B cell (primary cell): ENCODE results near the gene HHAT. TPM values are rescaled to one million over a fixed set of nuclear protein-coding genes. Genes with fewer than 3 reads are reported as not detected.

Experiments
- ATAC-seq: fragments of 200-7000 bp; cut with Tn5 transposase; one replicate; pipeline ENCODE4 v1.10.0; 2021; ENCODE audit warnings: low read depth, mild to moderate bottlenecking, moderate number of reproducible peaks, moderate library complexity
- CTCF ChIA-PET: fragments of 350-600 bp; sonication (Branson Sonifier 250); formaldehyde crosslinking; loops from one replicate; lab custom pipeline; 2021; ENCODE audit warnings: antibody characterized with exemption, inconsistent platforms; lab: Charles Lee
- POLR2A ChIA-PET: fragments of 350-600 bp; sonication (Branson Sonifier 250); formaldehyde crosslinking; loops from one replicate; lab custom pipeline; 2021; ENCODE audit warnings: antibody characterized with exemption; lab: Charles Lee
- DNase-seq: peaks from one replicate; pipeline ENCODE4 v3.0.0; 2013
- H2AFZ ChIP-seq: 2 replicates; pipeline ENCODE4 v1.6.1; 2012; ENCODE audit warnings: mild to moderate bottlenecking, low read depth, low read length; ENCODE audit not compliant: insufficient read depth, poor library complexity, severe bottlenecking
- H3K27ac ChIP-seq, 2 donors: 1 replicate in 1 of 2; 2 replicates in 1 of 2; pipeline ENCODE4 v1.5.1; 2012 to 2013; ENCODE audit warnings: low read length in 2 of 2, mild to moderate bottlenecking in 2 of 2, moderate library complexity in 1 of 2
- H3K27me3 ChIP-seq, 4 experiments: fragments of 200-600 bp in 1 of 4; sonication (generic) in 1 of 4; replicated peaks in 1 of 4; 1 replicate in 2 of 4; 2 replicates in 2 of 4; pipeline versions ENCODE4 v1.6.1 to v1.7.0; 2013 to 2016; ENCODE audit warnings: low read length in 3 of 4, mild to moderate bottlenecking in 2 of 4, mixed read lengths in 1 of 4, moderate library complexity in 1 of 4; ENCODE audit not compliant: insufficient read depth in 4 of 4, control insufficient read depth in 3 of 4; ENCODE audit errors: control extremely low read depth in 1 of 4
- H3K36me3 ChIP-seq, 2 experiments: replicated peaks in 1 of 2; 1 replicate in 1 of 2; 2 replicates in 1 of 2; pipeline versions ENCODE4 v1.6.1 to v1.7.1; 2013; ENCODE audit warnings: low read length in 1 of 2; ENCODE audit not compliant: insufficient read depth in 2 of 2, control insufficient read depth in 1 of 2; ENCODE audit errors: control extremely low read depth in 1 of 2, extremely low read depth in 1 of 2
- H3K4me1 ChIP-seq, 2 donors: fragments of 200-600 bp in 1 of 2; sonication (generic) in 1 of 2; 1 replicate in 1 of 2; 2 replicates in 1 of 2; pipeline versions ENCODE4 v1.5.1 to v1.6.1; 2013 to 2017; ENCODE audit warnings: low read length in 2 of 2; ENCODE audit not compliant: control insufficient read depth in 2 of 2, insufficient read depth in 2 of 2
- H3K4me2 ChIP-seq: replicated peaks from 2 replicates; pipeline ENCODE3; 2012; ENCODE audit warnings: mild to moderate bottlenecking, low read depth, low read length; ENCODE audit not compliant: poor library complexity, severe bottlenecking
- H3K4me3 ChIP-seq, 5 experiments: fragments of 200-600 bp in 1 of 5; sonication (generic) in 1 of 5; 1 replicate in 3 of 5; 2 replicates in 2 of 5; pipeline versions ENCODE4 v1.5.1 to v1.7.0; 2011 to 2016; ENCODE audit warnings: low read length in 4 of 5, mild to moderate bottlenecking in 4 of 5, low read depth in 2 of 5, control low read depth in 1 of 5, moderate library complexity in 1 of 5; ENCODE audit not compliant: insufficient read depth in 1 of 5; ENCODE audit errors: control extremely low read depth in 1 of 5, extremely low read depth in 1 of 5
- H3K79me2 ChIP-seq: fragments of 200-600 bp; sonication (generic); one replicate; pipeline ENCODE4 v1.6.0; 2016; ENCODE audit warnings: low read length; ENCODE audit not compliant: control insufficient read depth, insufficient read depth
- H3K9ac ChIP-seq: fragments of 200-600 bp; sonication (generic); 2 replicates; pipeline ENCODE4 v1.6.1; 2017; ENCODE audit warnings: mild to moderate bottlenecking, low read length, moderate library complexity
- H3K9me3 ChIP-seq, 3 donors: one replicate each; pipeline versions ENCODE4 v1.6.1 to v1.7.1; 2013; ENCODE audit warnings: low read length in 2 of 3; ENCODE audit not compliant: control insufficient read depth in 2 of 3, insufficient read depth in 1 of 3; ENCODE audit errors: control extremely low read depth in 1 of 3
- H4K20me1 ChIP-seq: 2 replicates; pipeline ENCODE4 v1.6.0; 2012; ENCODE audit warnings: mild to moderate bottlenecking, low read length; ENCODE audit not compliant: insufficient read depth, control insufficient read depth, poor library complexity, severe bottlenecking
- H3K27ac Mint-ChIP-seq: one replicate; pipeline ENCODE4 v1.8.0; 2021; ENCODE audit warnings: mixed read lengths
- H3K27me3 Mint-ChIP-seq: one replicate; pipeline ENCODE4 v1.8.0; 2021; ENCODE audit warnings: mixed read lengths
- H3K4me1 Mint-ChIP-seq: one replicate; pipeline ENCODE4 v1.8.0; 2021; ENCODE audit warnings: mixed read lengths
- H3K4me3 Mint-ChIP-seq: one replicate; pipeline ENCODE4 v1.8.0; 2021; ENCODE audit warnings: mixed read lengths
- H3K9me3 Mint-ChIP-seq: one replicate; pipeline ENCODE4 v1.8.0; 2022; ENCODE audit warnings: mixed read lengths; ENCODE audit not compliant: insufficient read depth
- CTCF ChIP-seq: fragments of 200-600 bp; IDR thresholded peaks from one replicate; pipeline ENCODE4 v1.8.0; 2022; ENCODE audit warnings: antibody characterized with exemption, mild to moderate bottlenecking
- EZH2 ChIP-seq: IDR thresholded peaks from 2 replicates; pipeline ENCODE4 v1.6.1; 2012; ENCODE audit warnings: borderline replicate concordance, low read depth, mild to moderate bottlenecking, moderate library complexity, low read length; ENCODE audit not compliant: insufficient read depth, poor library complexity, severe bottlenecking
- WGBS: methylation state at CpG from one replicate; pipeline ENCODE4 v1.1.5; 2013; ENCODE audit warnings: missing lambda C conversion rate; ENCODE audit not compliant: insufficient coverage; 5-methylcytosine and 5-hydroxymethylcytosine counted together
- intact Hi-C: fragments of 100-400 bp; cut with micrococcal nuclease; formaldehyde crosslinking; loops from one replicate; pipeline ENCODE4 v1.10.0; 2022
- polyA plus RNA-seq: library from polyadenylated mRNA; depleted of rRNA; stranded (reverse); fragments of >200 nt; gene quantifications from 2 replicates; pipeline ENCODE4 v1.2.3, GENCODE V29; 2012
- total RNA-seq, 2 donors: library from RNA; stranded (reverse); fragments of 120-200 nt in 1 of 2; gene quantifications; 1 replicate in 1 of 2; 2 replicates in 1 of 2; pipeline versions ENCODE4 v1.2.3 to v1.2.4, GENCODE V29; 2013 to 2022

HHAT gene
- total and polyA plus RNA-seq, 2 donors (not counting 1 experiment from before 2014, with no cell fraction given) = 4.0 to 28.2 TPM

DNA sequence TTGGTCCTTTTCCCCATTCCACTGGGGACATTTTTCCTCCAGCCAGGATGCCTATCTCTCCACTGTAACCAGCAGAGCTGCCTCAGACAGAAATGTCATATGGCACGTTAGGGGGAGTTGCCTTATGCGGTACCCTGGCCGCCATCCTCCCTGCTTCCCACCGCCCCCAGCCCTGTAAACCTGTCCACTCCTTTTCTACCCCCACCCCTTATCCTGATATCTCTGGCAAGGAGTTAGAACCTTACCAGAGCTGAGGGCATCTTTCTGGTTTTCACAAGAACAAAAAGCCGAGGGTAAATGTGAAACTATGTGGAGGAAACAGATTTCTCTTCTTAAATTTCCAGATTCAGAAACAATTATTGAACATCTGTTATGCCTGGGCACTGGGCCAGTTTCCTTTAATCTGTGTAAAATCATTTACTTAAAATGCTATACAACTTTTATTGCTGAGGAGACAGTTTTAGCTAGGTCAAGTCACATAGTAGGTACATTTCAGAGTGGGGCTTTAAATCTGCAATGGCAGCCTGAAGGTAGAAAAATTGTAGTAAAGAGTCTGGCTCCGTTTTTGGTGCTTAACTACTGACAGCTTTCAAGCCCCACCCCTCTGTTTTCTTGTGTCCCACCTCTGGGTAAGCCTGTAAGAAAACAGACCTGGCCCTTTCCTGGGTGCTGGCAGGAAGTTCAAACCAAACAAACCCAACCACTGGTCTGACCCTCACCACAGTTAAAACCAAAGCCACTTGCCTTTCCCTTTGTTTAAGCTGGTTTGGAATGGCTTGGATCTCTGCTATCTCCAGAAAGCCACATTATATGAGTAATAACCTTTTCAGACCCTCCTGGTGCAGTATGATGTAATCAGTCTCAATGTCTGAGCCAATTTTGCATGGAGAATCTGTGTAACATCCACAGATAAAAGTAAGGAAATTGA is 319.0 kb downstream of the HHAT start:
- Histone ChIP-seq H2AFZ (no peak overlapping the region), H3K4me1 (no peaks in the 10 kb centered on the region), H3K4me2 (no peak overlapping the region), H3K9ac (no peak overlapping the region), H3K27ac (no peak overlapping the region), H3K4me3 (no peak overlapping the region), H3K79me2 (no peaks in the 10 kb centered on the region), H3K9me3 (no peaks in the 10 kb centered on the region), H3K36me3 (no peaks in the 10 kb centered on the region), H3K27me3 (no peaks in the 10 kb centered on the region), H4K20me1 (no peaks in the 10 kb centered on the region)
- no peak for TF ChIP-seq CTCF
- TF ChIP-seq EZH2 = no peak
- H3K27me3 Mint-ChIP-seq = no peaks in the 10 kb centered on the region
- ChIA-PET CTCF (no interaction called here), POLR2A (no interaction called here)
- no peak for DNase-seq
- no peaks in the 10 kb centered on the region for H3K4me1 Mint-ChIP-seq
- no peak overlapping the region for H3K4me3 Mint-ChIP-seq
- 86% methylated on average over 1 of the region's 6 CpGs for WGBS
- H3K9me3 Mint-ChIP-seq = no peaks in the 10 kb centered on the region
- intact Hi-C loops = no loop called here
- ATAC-seq = no peak
- H3K27ac Mint-ChIP-seq = no peak overlapping the region

- Histone ChIP-seq H3K4me3 (no peak overlapping the region), H4K20me1 (no peaks in the 10 kb centered on the region), H3K79me2 (no peaks in the 10 kb centered on the region), H3K9ac (no peak overlapping the region), H3K27me3 (no peaks in the 10 kb centered on the region), H2AFZ (no peak overlapping the region), H3K36me3 (no peaks in the 10 kb centered on the region), H3K4me2 (no peak overlapping the region), H3K27ac (no peak overlapping the region), H3K9me3 (no peaks in the 10 kb centered on the region), H3K4me1 (no peaks in the 10 kb centered on the region)
- WGBS = no CpG with 5 or more reads among the region's 2 CpGs
- DNase-seq = no peak
- Mint-ChIP-seq H3K27me3 (no peaks in the 10 kb centered on the region), H3K27ac (no peak overlapping the region), H3K4me3 (no peak overlapping the region), H3K9me3 (no peaks in the 10 kb centered on the region), H3K4me1 (no peaks in the 10 kb centered on the region)
- CTCF ChIA-PET = no interaction called here
- TF ChIP-seq EZH2 (no peak), CTCF (no peak)
- no peak for ATAC-seq
- POLR2A ChIA-PET = no interaction called here
- intact Hi-C loops = no loop called here
Measured at GRCh38 chr1:210648588-210649269, 320.0 kb downstream of the HHAT start.
